GM19099 (cell line): Measurements from ENCODE around the gene UTP20.
A peak's percentile ranks its signal among the peaks of the same experiment; 100 is the strongest.

Experiments used
- POLR2A ChIP-seq: IDR thresholded peaks from 3 replicates; pipeline ENCODE4 v1.6.1; 2011; ENCODE audit warnings: low read depth; ENCODE audit not compliant: insufficient read length; ENCODE audit errors: extremely low read depth

Gene UTP20

GRCh38 chr12:101280006-101280505 is at the start of gene UTP20:
UTP20 (plus strand) TSS chr12:101280105; CDS start chr12:101280283, 178 bp downstream.
- peak; percentile 70 for TF ChIP-seq POLR2A

GRCh38 chr12:101230547-101230946 is 49.4 kb upstream of the UTP20 start:
- no peak for TF ChIP-seq POLR2A

- no peak for TF ChIP-seq POLR2A
Measured at GRCh38 chr12:101231636-101232035, 48.3 kb upstream of the UTP20 start.

GRCh38 chr12:101235686-101236085 is 44.2 kb upstream of the UTP20 start:
- TF ChIP-seq POLR2A, result no peak

- no peak for TF ChIP-seq POLR2A
Measured at GRCh38 chr12:101238306-101238705, 41.6 kb upstream of the UTP20 start.

- TF ChIP-seq POLR2A, result no peak
Measured at GRCh38 chr12:101238800-101239329, 41.0 kb upstream of the UTP20 start.

GRCh38 chr12:101243074-101243473 is 36.8 kb upstream of the UTP20 start:
- no peak for TF ChIP-seq POLR2A

- TF ChIP-seq POLR2A, result no peak
Measured at GRCh38 chr12:101243616-101244015, 36.3 kb upstream of the UTP20 start.

- no peak for TF ChIP-seq POLR2A
Measured at GRCh38 chr12:101256266-101256665, 23.6 kb upstream of the UTP20 start.

- TF ChIP-seq POLR2A, result no peak
Measured at GRCh38 chr12:101257357-101257756, 22.5 kb upstream of the UTP20 start.

GRCh38 chr12:101267111-101267510 is 12.8 kb upstream of the UTP20 start:
- TF ChIP-seq POLR2A, result no peak

GRCh38 chr12:101276433-101276832 is 3.5 kb upstream of the UTP20 start:
- TF ChIP-seq POLR2A, result no peak

GRCh38 chr12:101277443-101277842 is 2.5 kb upstream of the UTP20 start:
- TF ChIP-seq POLR2A, result no peak

- TF ChIP-seq POLR2A, result no peak
Measured at GRCh38 chr12:101287357-101287756, 7.5 kb downstream of the UTP20 start.

- no peak for TF ChIP-seq POLR2A
Measured at GRCh38 chr12:101297661-101298060, 17.8 kb downstream of the UTP20 start.

- TF ChIP-seq POLR2A, result no peak
Measured at GRCh38 chr12:101298426-101298825, 18.5 kb downstream of the UTP20 start.

GRCh38 chr12:101299346-101299745 is 19.4 kb downstream of the UTP20 start:
- TF ChIP-seq POLR2A, result no peak

- no peak for TF ChIP-seq POLR2A
Measured at GRCh38 chr12:101299931-101300330, 20.0 kb downstream of the UTP20 start.

- no peak for TF ChIP-seq POLR2A
Measured at GRCh38 chr12:101302741-101303140, 22.8 kb downstream of the UTP20 start.
